Erythroblast (primary cell): Measurements from ENCODE around the gene FAM217A.

Experiments used
- GATA1 ChIP-seq: IDR thresholded peaks from 2 replicates; pipeline ENCODE4 v1.6.1; 2011; ENCODE audit warnings: low read depth, mild to moderate bottlenecking, control low read depth, low read length, moderate library complexity
- POLR2A ChIP-seq: IDR thresholded peaks from 2 replicates; pipeline ENCODE4 v1.6.1; 2011; ENCODE audit warnings: mild to moderate bottlenecking, low read length

GRCh38 chr6:4041480-4041879, 37.5 kb downstream of the FAM217A start:
- TF ChIP-seq POLR2A, result no peak
- TF ChIP-seq GATA1, result no peak
